Skeletal muscle satellite cell (primary cell): Measurements from ENCODE around the gene TM7SF2.
"Not testable (repeated sequence)": the region's sequence is repeated elsewhere in the genome, so short reads cannot be mapped to it uniquely, and the experiment has no call there.

ENCODE experiments used
- H3K27me3 ChIP-seq: 2 replicates; pipeline ENCODE4 v1.7.0; 2013; ENCODE audit warnings: low read length; ENCODE audit not compliant: control insufficient read depth, insufficient read depth
- H3K36me3 ChIP-seq: 2 replicates; pipeline ENCODE4 v1.7.0; 2013; ENCODE audit warnings: mild to moderate bottlenecking, control low read depth, low read length; ENCODE audit not compliant: insufficient read depth
- H3K4me1 ChIP-seq: 2 replicates; pipeline ENCODE4 v1.7.0; 2013; ENCODE audit warnings: low read length; ENCODE audit not compliant: control insufficient read depth, insufficient read depth
- H3K4me2 ChIP-seq: 2 replicates; pipeline ENCODE4 v1.7.0; 2013; ENCODE audit warnings: mild to moderate bottlenecking, low read length
- H3K4me3 ChIP-seq: 2 replicates; pipeline ENCODE4 v1.7.0; 2013; ENCODE audit warnings: low read length
- H3K9ac ChIP-seq: 2 replicates; pipeline ENCODE4 v1.7.0; 2013; ENCODE audit warnings: mild to moderate bottlenecking, low read depth, low read length, moderate library complexity
- H3K9me3 ChIP-seq: replicated peaks from 2 replicates; pipeline ENCODE4 v1.7.0; 2013; ENCODE audit warnings: mild to moderate bottlenecking, control low read depth, low read length

TM7SF2 gene

GRCh38 chr11:65133724-65134123 lies 22.1 kb downstream of the TM7SF2 start:
- Histone ChIP-seq H3K4me1 (peaks cover 16% of the 10 kb centered on the region), H3K27me3 (no peaks in the 10 kb centered on the region), H3K4me3 (peak overlapping the region; percentile 96), H3K4me2 (peak overlapping the region; percentile 91), H3K9ac (peak overlapping the region; percentile 98), H3K9me3 (no peaks in the 10 kb centered on the region), H3K36me3 (peaks cover 44% of the 10 kb centered on the region)

GRCh38 chr11:65134240-65134951 lies 22.7 kb downstream of the TM7SF2 start, which contains the start of gene SYVN1:
Gene SYVN1, minus strand, starts transcription at chr11:65134519. Its CDS starts 918 bp downstream, at chr11:65133601.
- no peaks in the 10 kb centered on the region for H3K27me3 ChIP-seq
- peak within 1 kb of the TSS; percentile 91 for H3K4me2 ChIP-seq
- peaks cover 16% of the 10 kb centered on the region for H3K4me1 ChIP-seq
- H3K9ac ChIP-seq, result peak within 1 kb of the TSS; percentile 98
- H3K9me3 ChIP-seq, result no peaks in the 10 kb centered on the region
- peak within 1 kb of the TSS; percentile 96 for H3K4me3 ChIP-seq
- peaks cover 37% of the 10 kb centered on the region for H3K36me3 ChIP-seq

- H3K4me2 ChIP-seq, result peak overlapping the region; percentile 91
- peak overlapping the region; percentile 98 for H3K9ac ChIP-seq
- H3K4me1 ChIP-seq, result peaks cover 16% of the 10 kb centered on the region
- H3K36me3 ChIP-seq, result peaks cover 30% of the 10 kb centered on the region
- peaks cover 1% of the 10 kb centered on the region for H3K27me3 ChIP-seq
- H3K9me3 ChIP-seq, result no peaks in the 10 kb centered on the region
- H3K4me3 ChIP-seq, result peak overlapping the region; percentile 96
Measured at GRCh38 chr11:65134952-65135632, 23.4 kb downstream of the TM7SF2 start.

GRCh38 chr11:65135633-65136145 lies 24.0 kb downstream of the TM7SF2 start:
- Histone ChIP-seq H3K27me3 (peaks cover 7% of the 10 kb centered on the region), H3K9ac (peak overlapping the region; percentile 98), H3K4me1 (peaks cover 16% of the 10 kb centered on the region), H3K4me3 (peak overlapping the region; percentile 96), H3K9me3 (no peaks in the 10 kb centered on the region), H3K36me3 (peaks cover 26% of the 10 kb centered on the region), H3K4me2 (peak overlapping the region; percentile 91)

- H3K27me3 ChIP-seq, result peaks cover 16% of the 10 kb centered on the region
- peaks cover 17% of the 10 kb centered on the region for H3K36me3 ChIP-seq
- no peaks in the 10 kb centered on the region for H3K9me3 ChIP-seq
- H3K4me3 ChIP-seq, result no peak overlapping the region
- no peak overlapping the region for H3K9ac ChIP-seq
- no peak overlapping the region for H3K4me2 ChIP-seq
- peaks cover 16% of the 10 kb centered on the region for H3K4me1 ChIP-seq
Measured at GRCh38 chr11:65136515-65137096, 24.9 kb downstream of the TM7SF2 start.

GRCh38 chr11:65141896-65142494 lies 30.3 kb downstream of the TM7SF2 start:
- no peaks in the 10 kb centered on the region for H3K4me1 ChIP-seq
- H3K27me3 ChIP-seq, result peaks cover 30% of the 10 kb centered on the region
- H3K4me2 ChIP-seq, result no peak overlapping the region
- no peaks in the 10 kb centered on the region for H3K9me3 ChIP-seq
- no peaks in the 10 kb centered on the region for H3K36me3 ChIP-seq
- H3K4me3 ChIP-seq, result no peak overlapping the region
- no peak overlapping the region for H3K9ac ChIP-seq

GRCh38 chr11:65147352-65148075 lies 35.8 kb downstream of the TM7SF2 start:
- Histone ChIP-seq H3K27me3 (peaks cover 16% of the 10 kb centered on the region), H3K9ac (no peak overlapping the region), H3K4me3 (no peak overlapping the region), H3K4me2 (no peak overlapping the region), H3K36me3 (no peaks in the 10 kb centered on the region), H3K4me1 (peaks cover 17% of the 10 kb centered on the region), H3K9me3 (no peaks in the 10 kb centered on the region)

GRCh38 chr11:65148657-65149056 lies 37.0 kb downstream of the TM7SF2 start:
- no peak overlapping the region for H3K4me3 ChIP-seq
- peaks cover 20% of the 10 kb centered on the region for H3K27me3 ChIP-seq
- no peaks in the 10 kb centered on the region for H3K9me3 ChIP-seq
- peaks cover 17% of the 10 kb centered on the region for H3K4me1 ChIP-seq
- no peak overlapping the region for H3K4me2 ChIP-seq
- H3K9ac ChIP-seq, result no peak overlapping the region
- no peaks in the 10 kb centered on the region for H3K36me3 ChIP-seq

GRCh38 chr11:65150131-65150508 lies 38.4 kb downstream of the TM7SF2 start:
- not testable (repeated sequence) for H3K9me3 ChIP-seq, H3K4me3 ChIP-seq, H3K9ac ChIP-seq, H3K36me3 ChIP-seq
- H3K4me2 ChIP-seq, result peak overlapping the region; percentile 56
- peaks cover 17% of the 10 kb centered on the region for H3K4me1 ChIP-seq
- peaks cover 14% of the 10 kb centered on the region for H3K27me3 ChIP-seq

GRCh38 chr11:65150509-65151299 lies 39.0 kb downstream of the TM7SF2 start:
- Histone ChIP-seq H3K4me2 (peak overlapping the region; percentile 56), H3K4me1 (peaks cover 17% of the 10 kb centered on the region), H3K27me3 (peaks cover 9% of the 10 kb centered on the region), H3K9ac (no peak overlapping the region), H3K36me3 (no peaks in the 10 kb centered on the region), H3K9me3 (no peaks in the 10 kb centered on the region), H3K4me3 (peak overlapping the region; percentile 18)
